DMS 273 (cell line): ENCODE results near the gene CCDC85B.
"Not testable (repeated sequence)": the region's sequence is repeated elsewhere in the genome, so short reads cannot be mapped to it uniquely, and the experiment has no call there.

Experiments used
- DNase-seq: peaks from one replicate; lab custom pipeline; 2025; ENCODE audit not compliant: unreplicated experiment; lab: John Stamatoyannopoulos, UW

CCDC85B gene

GRCh38 chr11:65890324-65891218 lies at the start of gene CCDC85B:
Gene CCDC85B, plus strand, starts transcription at chr11:65890673. Its CDS starts 111 bp downstream, at chr11:65890784.
- peak; percentile 96 for DNase-seq

GRCh38 chr11:65842144-65842543 lies 48.3 kb upstream of the CCDC85B start:
- DNase-seq = no peak

- DNase-seq = no peak
Observed at GRCh38 chr11:65843811-65844210, 46.7 kb upstream of the CCDC85B start.

- no peak for DNase-seq
Observed at GRCh38 chr11:65844231-65844872, 46.1 kb upstream of the CCDC85B start.

GRCh38 chr11:65847746-65848145 lies 42.7 kb upstream of the CCDC85B start:
- no peak for DNase-seq

GRCh38 chr11:65848693-65849092 lies 41.8 kb upstream of the CCDC85B start:
- not testable (repeated sequence) for DNase-seq

GRCh38 chr11:65849366-65849765 lies 41.1 kb upstream of the CCDC85B start:
- DNase-seq = no peak

- no peak for DNase-seq
Observed at GRCh38 chr11:65849771-65850216, 40.7 kb upstream of the CCDC85B start.

GRCh38 chr11:65850217-65851082 lies 40.0 kb upstream of the CCDC85B start:
- peak; percentile 33 for DNase-seq

- DNase-seq = peak; percentile 58
Observed at GRCh38 chr11:65851083-65851579, 39.3 kb upstream of the CCDC85B start.

- DNase-seq = no peak
Observed at GRCh38 chr11:65851811-65852507, 38.5 kb upstream of the CCDC85B start.

- peak; percentile 42 for DNase-seq
Observed at GRCh38 chr11:65852508-65853245, 37.8 kb upstream of the CCDC85B start.

- peak; percentile 42 for DNase-seq
Observed at GRCh38 chr11:65853246-65853979, 37.1 kb upstream of the CCDC85B start.

GRCh38 chr11:65854161-65854592 lies 36.3 kb upstream of the CCDC85B start:
- DNase-seq = no peak

- no peak for DNase-seq
Observed at GRCh38 chr11:65854852-65855837, 35.3 kb upstream of the CCDC85B start.

GRCh38 chr11:65855927-65856363 lies 34.5 kb upstream of the CCDC85B start:
- no peak for DNase-seq

- DNase-seq = peak; percentile 82
Observed at GRCh38 chr11:65856689-65857499, 33.6 kb upstream of the CCDC85B start.
